Mammary epithelial cell (primary cell): ENCODE data around the gene PXMP2.

Experiments
- EZH2 ChIP-seq: IDR thresholded peaks from 2 replicates; pipeline ENCODE4 v1.6.1; 2012; ENCODE audit warnings: low read length, inconsistent platforms, borderline replicate concordance
- TF ChIP-seq, protein P1 (sequence below), 2 donors: IDR thresholded peaks in 1 of 2; conservative IDR thresholded peaks in 1 of 2; 2 replicates each; pipeline ENCODE4 v1.5.1; 2011 to 2012; ENCODE audit warnings: inconsistent platforms in 2 of 2, low read length in 2 of 2, mild to moderate bottlenecking in 2 of 2, control low read depth in 1 of 2, low read depth in 1 of 2; ENCODE audit not compliant: insufficient read depth in 1 of 2; ENCODE audit errors: extremely low read depth in 1 of 2

DNA sequence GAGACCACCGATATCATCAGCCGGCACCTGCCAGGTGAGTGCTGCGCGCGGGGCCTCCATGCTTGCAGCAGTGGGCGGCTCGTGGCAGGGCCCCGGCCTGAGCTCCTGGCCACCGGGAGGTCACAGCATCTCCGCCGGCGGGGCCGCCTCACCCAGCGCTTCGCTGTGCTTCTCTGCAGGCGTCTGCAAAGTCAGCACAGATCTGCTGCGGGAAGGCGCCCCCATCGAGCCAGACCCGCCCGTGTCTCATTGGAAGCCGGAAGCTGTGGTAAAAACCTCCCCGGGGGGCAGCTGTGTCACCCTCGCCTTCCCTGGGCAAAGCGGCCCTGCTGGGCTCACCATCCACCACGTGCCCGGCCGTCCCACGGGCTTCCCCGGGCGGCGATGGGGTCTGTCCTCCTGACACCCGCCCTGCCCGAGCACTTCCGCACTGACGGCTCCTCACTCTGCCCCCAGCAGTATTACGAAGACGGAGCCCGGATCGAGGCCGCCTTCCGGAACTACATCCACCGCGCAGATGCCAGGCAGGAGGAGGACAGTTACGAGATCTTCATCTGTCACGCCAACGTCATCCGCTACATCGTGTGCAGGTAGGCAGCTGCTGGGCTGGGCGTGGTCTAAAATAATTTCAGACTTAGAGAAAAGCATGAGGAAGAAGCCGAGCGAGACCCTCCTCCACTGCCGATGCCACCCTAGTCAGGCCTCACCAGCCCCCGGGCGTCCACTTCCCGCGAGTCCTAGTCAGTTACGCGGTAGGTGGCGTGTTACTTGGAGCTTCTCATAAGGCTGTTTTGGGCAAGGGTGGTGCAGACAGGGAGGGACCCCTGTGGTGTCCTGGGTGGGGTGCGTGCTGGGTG is 30.4 kb downstream of the PXMP2 start:
- TF ChIP-seq, protein P1, sequence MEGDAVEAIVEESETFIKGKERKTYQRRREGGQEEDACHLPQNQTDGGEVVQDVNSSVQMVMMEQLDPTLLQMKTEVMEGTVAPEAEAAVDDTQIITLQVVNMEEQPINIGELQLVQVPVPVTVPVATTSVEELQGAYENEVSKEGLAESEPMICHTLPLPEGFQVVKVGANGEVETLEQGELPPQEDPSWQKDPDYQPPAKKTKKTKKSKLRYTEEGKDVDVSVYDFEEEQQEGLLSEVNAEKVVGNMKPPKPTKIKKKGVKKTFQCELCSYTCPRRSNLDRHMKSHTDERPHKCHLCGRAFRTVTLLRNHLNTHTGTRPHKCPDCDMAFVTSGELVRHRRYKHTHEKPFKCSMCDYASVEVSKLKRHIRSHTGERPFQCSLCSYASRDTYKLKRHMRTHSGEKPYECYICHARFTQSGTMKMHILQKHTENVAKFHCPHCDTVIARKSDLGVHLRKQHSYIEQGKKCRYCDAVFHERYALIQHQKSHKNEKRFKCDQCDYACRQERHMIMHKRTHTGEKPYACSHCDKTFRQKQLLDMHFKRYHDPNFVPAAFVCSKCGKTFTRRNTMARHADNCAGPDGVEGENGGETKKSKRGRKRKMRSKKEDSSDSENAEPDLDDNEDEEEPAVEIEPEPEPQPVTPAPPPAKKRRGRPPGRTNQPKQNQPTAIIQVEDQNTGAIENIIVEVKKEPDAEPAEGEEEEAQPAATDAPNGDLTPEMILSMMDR (conservative IDR thresholded peaks at IDR 0.05 in 1 of 2, IDR thresholded peaks at IDR 0.05 in 1 of 2; ENCODE audit: extremely low read depth in 1 of 2, insufficient read depth in 1 of 2, low read depth in 1 of 2, low read length in 2 of 2), result no peak
- TF ChIP-seq EZH2, result no peak
